Common myeloid progenitor, CD34-positive (primary cell): ENCODE measurements around the gene PRDM16.
A peak's percentile ranks its signal among the peaks of the same experiment; 100 is the strongest.

Experiments
- CTCF ChIA-PET: fragments of 350-600 bp; sonication (Branson Sonifier 250); formaldehyde crosslinking; loops from one replicate; lab custom pipeline; 2021; ENCODE audit warnings: antibody characterized with exemption; lab: Charles Lee
- POLR2A ChIA-PET: fragments of 350-600 bp; sonication (Branson Sonifier 250); formaldehyde crosslinking; loops from one replicate; lab custom pipeline; 2021; ENCODE audit warnings: antibody characterized with exemption; lab: Charles Lee
- DNase-seq, 3 donors: peaks; one replicate each; pipeline versions ENCODE4 v3.0.0 to v3.0.0-alpha.2; 2013
- H3K27ac ChIP-seq, 2 experiments: 1 replicate in 1 of 2; 2 replicates in 1 of 2; pipeline ENCODE4 v1.7.0; 2013; ENCODE audit warnings: inconsistent platforms in 2 of 2, low read length in 2 of 2, mild to moderate bottlenecking in 2 of 2, low read depth in 1 of 2, moderate library complexity in 1 of 2; ENCODE audit not compliant: severe bottlenecking in 2 of 2, insufficient read depth in 1 of 2, poor library complexity in 1 of 2
- H3K27me3 ChIP-seq, 5 experiments: replicated peaks in 2 of 5; 1 replicate in 3 of 5; 2 replicates in 2 of 5; pipeline versions ENCODE4 v1.6.1 to v1.7.0; 2013; ENCODE audit warnings: low read length in 4 of 5, mild to moderate bottlenecking in 2 of 5, moderate library complexity in 2 of 5, inconsistent platforms in 1 of 5; ENCODE audit not compliant: insufficient read depth in 5 of 5, control insufficient read depth in 4 of 5
- H3K36me3 ChIP-seq, 4 experiments: 1 replicate in 2 of 4; 2 replicates in 2 of 4; pipeline versions ENCODE4 v1.6.1 to v1.7.0; 2013; ENCODE audit warnings: low read length in 3 of 4, control low read depth in 1 of 4, mild to moderate bottlenecking in 1 of 4; ENCODE audit not compliant: control insufficient read depth in 4 of 4, insufficient read depth in 4 of 4
- H3K4me1 ChIP-seq, 4 experiments: 1 replicate in 3 of 4; 2 replicates in 1 of 4; pipeline versions ENCODE4 v1.6.1 to v1.7.1; 2013; ENCODE audit warnings: low read length in 3 of 4, mild to moderate bottlenecking in 3 of 4, control low read depth in 1 of 4, inconsistent platforms in 1 of 4, moderate library complexity in 1 of 4; ENCODE audit not compliant: control insufficient read depth in 4 of 4, insufficient read depth in 4 of 4; ENCODE audit errors: control extremely low read depth in 1 of 4
- H3K4me3 ChIP-seq, 7 experiments: 1 replicate in 4 of 7; 2 replicates in 3 of 7; pipeline versions ENCODE4 v1.5.1 to v1.7.0; 2013; ENCODE audit warnings: mild to moderate bottlenecking in 7 of 7, low read length in 6 of 7, moderate library complexity in 6 of 7, inconsistent platforms in 2 of 7, low read depth in 2 of 7, control low read depth in 1 of 7; ENCODE audit not compliant: insufficient read depth in 4 of 7, control insufficient read depth in 1 of 7; ENCODE audit errors: extremely low read depth in 1 of 7
- H3K9me3 ChIP-seq, 5 experiments: 1 replicate in 4 of 5; 2 replicates in 1 of 5; pipeline versions ENCODE4 v1.6.1 to v1.7.1; 2013; ENCODE audit warnings: low read length in 4 of 5, mild to moderate bottlenecking in 2 of 5, inconsistent platforms in 1 of 5, low read depth in 1 of 5, moderate library complexity in 1 of 5; ENCODE audit not compliant: control insufficient read depth in 4 of 5, insufficient read depth in 2 of 5; ENCODE audit errors: control extremely low read depth in 1 of 5
- WGBS: methylation state at CpG from one replicate; pipeline ENCODE4 v1.1.5; 2013; ENCODE audit not compliant: insufficient coverage; 5-methylcytosine and 5-hydroxymethylcytosine counted together

The PRDM16 gene

GRCh38 chr1:3326516-3327388 lies 257.7 kb downstream of the PRDM16 start:
- no peak for DNase-seq
- 95% methylated on average over 16 of the region's 21 CpGs for WGBS
- POLR2A ChIA-PET, result no interaction called here
- no peaks in the 10 kb centered on the region for H3K9me3 ChIP-seq
- peaks cover 0 to 52% (median 28%) of the 10 kb centered on the region in 4 experiments for H3K4me1 ChIP-seq
- CTCF ChIA-PET, result interaction anchor here (0.9 kb wide), 1 partner anchor 20 kb away, joined by 3 read pairs; no protein-coding TSS in a partner anchor
- H3K36me3 ChIP-seq, result no peaks in the 10 kb centered on the region
- H3K4me3 ChIP-seq, result no peak overlapping the region
- no peak overlapping the region for H3K27ac ChIP-seq
- H3K27me3 ChIP-seq, result no peaks in the 10 kb centered on the region

- 98% methylated on average over 12 of the region's 15 CpGs for WGBS
- Histone ChIP-seq H3K36me3 (no peaks in the 10 kb centered on the region), H3K4me3 (no peak overlapping the region), H3K27ac (no peak overlapping the region), H3K4me1 (peaks cover 0 to 47% (median 25%) of the 10 kb centered on the region in 4 experiments), H3K27me3 (no peaks in the 10 kb centered on the region), H3K9me3 (no peaks in the 10 kb centered on the region)
- ChIA-PET CTCF (interaction anchor here (0.9 to 1.7 kb wide), 2 partner anchors 8 to 21 kb away, joined by 3 to 4 read pairs; no protein-coding TSS in a partner anchor), POLR2A (no interaction called here)
- DNase-seq, result no peak
These were observed 258.3 kb downstream of the PRDM16 start for GRCh38 chr1:3327389-3327702.

GRCh38 chr1:3327936-3328590 lies 259.1 kb downstream of the PRDM16 start:
- Histone ChIP-seq H3K27me3 (no peaks in the 10 kb centered on the region), H3K4me3 (no peak overlapping the region), H3K27ac (no peak overlapping the region), H3K4me1 (peaks cover 0 to 40% (median 21%) of the 10 kb centered on the region in 4 experiments), H3K36me3 (no peaks in the 10 kb centered on the region), H3K9me3 (no peaks in the 10 kb centered on the region)
- peak in 2 of 3 donors; percentile 37 to 55 for DNase-seq
- ChIA-PET CTCF (interaction anchor here (0.9 to 1.7 kb wide), 3 partner anchors 9 to 22 kb away, joined by 3 to 4 read pairs (median 3); no protein-coding TSS in a partner anchor), POLR2A (interaction anchor here (1.1 kb wide), 1 partner anchor 22 kb away, joined by 3 read pairs; no protein-coding TSS in a partner anchor)
- 80% methylated on average over 10 of the region's 15 CpGs for WGBS

- Histone ChIP-seq H3K36me3 (no peaks in the 10 kb centered on the region), H3K9me3 (no peaks in the 10 kb centered on the region), H3K27me3 (no peaks in the 10 kb centered on the region), H3K4me1 (peaks cover 0 to 27% (median 15%) of the 10 kb centered on the region in 4 experiments), H3K27ac (no peak overlapping the region), H3K4me3 (no peak overlapping the region)
- 96% methylated on average over 10 of the region's 12 CpGs for WGBS
- ChIA-PET CTCF (no interaction called here), POLR2A (no interaction called here)
- DNase-seq, result no peak
These were observed 260.8 kb downstream of the PRDM16 start for GRCh38 chr1:3329640-3330281.

GRCh38 chr1:3330771-3331245 lies 261.8 kb downstream of the PRDM16 start:
- H3K4me3 ChIP-seq, result no peak overlapping the region
- no peaks in the 10 kb centered on the region for H3K27me3 ChIP-seq
- peaks cover 0 to 27% (median 15%) of the 10 kb centered on the region in 4 experiments for H3K4me1 ChIP-seq
- no peaks in the 10 kb centered on the region for H3K9me3 ChIP-seq
- DNase-seq, result peak in 2 of 3 donors; percentile 36 to 61
- H3K27ac ChIP-seq, result no peak overlapping the region
- H3K36me3 ChIP-seq, result no peaks in the 10 kb centered on the region
- POLR2A ChIA-PET, result no interaction called here
- 45% methylated on average over 11 of the region's 11 CpGs for WGBS
- CTCF ChIA-PET, result no interaction called here

- Histone ChIP-seq H3K4me1 (peaks cover 0 to 27% (median 15%) of the 10 kb centered on the region in 4 experiments), H3K27ac (no peak overlapping the region), H3K27me3 (no peaks in the 10 kb centered on the region), H3K9me3 (no peaks in the 10 kb centered on the region), H3K4me3 (no peak overlapping the region), H3K36me3 (no peaks in the 10 kb centered on the region)
- no peak for DNase-seq
- ChIA-PET POLR2A (no interaction called here), CTCF (no interaction called here)
- WGBS, result 95% methylated on average over 11 of the region's 14 CpGs
These were observed 262.6 kb downstream of the PRDM16 start for GRCh38 chr1:3331564-3331963.
